Activated CD4-positive, alpha-beta T cell treated with anti-CD3 and anti-CD28 coated beads, Interleukin-2, amount 10 ng/mL, durations not matched to agents 7 days and 5 days (primary cell): Measurements from ENCODE around the gene UBL4A. TPM values are rescaled to one million over a fixed set of nuclear protein-coding genes. Genes with fewer than 3 reads are reported as not detected.

Experiments
- CTCF ChIA-PET: fragments of 350-600 bp; sonication (Branson Sonifier 250); formaldehyde crosslinking; loops from one replicate; lab custom pipeline; 2021; ENCODE audit warnings: antibody characterized with exemption; lab: Charles Lee
- POLR2A ChIA-PET: fragments of 350-600 bp; sonication (Branson Sonifier 250); formaldehyde crosslinking; loops from one replicate; lab custom pipeline; 2021; ENCODE audit warnings: antibody characterized with exemption; lab: Charles Lee
- DNase-seq: peaks from one replicate; pipeline ENCODE4 v3.0.0-alpha.2; 2020
- H3K27ac Mint-ChIP-seq: one replicate; pipeline ENCODE4 v1.8.0; 2021; ENCODE audit warnings: mild to moderate bottlenecking, moderate library complexity, mixed read lengths
- H3K27me3 Mint-ChIP-seq: one replicate; pipeline ENCODE4 v1.8.0; 2021; ENCODE audit warnings: mixed read lengths
- H3K36me3 Mint-ChIP-seq: one replicate; pipeline ENCODE4 v1.8.0; 2021; ENCODE audit warnings: low read depth, mixed read lengths
- H3K4me1 Mint-ChIP-seq: one replicate; pipeline ENCODE4 v1.8.0; 2021; ENCODE audit warnings: mixed read lengths
- H3K4me3 Mint-ChIP-seq: one replicate; pipeline ENCODE4 v1.8.0; 2021; ENCODE audit warnings: mild to moderate bottlenecking, moderate library complexity, mixed read lengths
- H3K9me3 Mint-ChIP-seq: one replicate; pipeline ENCODE4 v1.8.0; 2021; ENCODE audit warnings: mixed read lengths
- total RNA-seq, 2 experiments: library from RNA; stranded (reverse); gene quantifications; one replicate each; pipeline ENCODE4 v1.2.3, GENCODE V29; 2021

The UBL4A gene
- total RNA-seq, 2 experiments from 2014 or later, result 46.4 to 47.3 TPM

DNA sequence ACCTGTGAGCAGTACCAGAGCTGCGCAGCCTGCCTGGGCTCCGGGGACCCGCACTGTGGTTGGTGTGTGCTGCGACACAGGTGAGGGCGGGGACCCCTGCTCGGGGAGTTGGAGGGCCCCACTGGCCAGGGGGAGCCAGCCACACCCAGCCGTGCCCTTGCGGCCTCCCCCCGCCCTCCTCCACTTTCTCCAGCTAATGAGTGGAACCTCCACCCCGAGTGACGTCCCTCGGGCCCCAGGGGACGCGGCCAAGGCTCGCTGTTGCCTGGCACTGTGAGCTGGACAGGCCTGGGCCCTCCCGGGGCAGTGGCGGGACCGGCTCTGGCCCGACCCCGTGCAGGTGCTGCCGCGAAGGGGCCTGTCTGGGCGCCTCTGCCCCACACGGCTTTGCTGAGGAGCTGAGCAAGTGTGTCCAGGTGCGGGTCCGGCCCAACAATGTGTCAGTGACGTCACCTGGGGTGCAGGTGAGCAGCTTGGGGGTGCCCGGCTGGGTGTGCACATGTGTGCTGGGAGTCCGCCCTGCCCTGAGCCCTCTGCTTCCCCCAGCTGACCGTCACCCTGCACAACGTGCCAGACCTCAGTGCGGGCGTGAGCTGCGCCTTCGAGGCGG lies 22.7 kb downstream of the UBL4A start:
- CTCF ChIA-PET, result interaction anchor here (1.0 kb wide), 1 partner anchor 11 kb away, joined by 6 read pairs; no protein-coding TSS in a partner anchor
- H3K9me3 Mint-ChIP-seq, result no peaks in the 10 kb centered on the region

DNA sequence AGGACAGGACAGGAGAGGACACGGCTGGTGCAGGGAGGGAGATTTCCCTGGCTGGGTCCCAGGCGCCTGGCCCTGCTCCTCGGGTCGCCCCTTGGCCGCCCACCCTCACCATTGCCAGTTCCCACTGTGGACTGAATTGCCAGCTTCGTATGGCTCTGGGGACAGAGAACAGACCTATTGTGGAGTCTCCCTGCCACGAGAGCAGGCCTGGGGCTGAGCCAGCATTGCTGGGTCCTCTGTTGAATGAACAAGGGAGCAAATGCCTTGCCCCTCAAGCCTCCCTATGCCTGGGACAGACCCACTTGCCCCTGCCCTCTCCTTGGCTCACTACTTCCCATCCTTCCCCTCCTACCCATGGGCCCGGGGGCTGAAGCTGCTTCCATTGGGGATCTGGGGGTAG lies 24.0 kb downstream of the UBL4A start:
- POLR2A ChIA-PET, result no interaction called here
- Mint-ChIP-seq H3K27me3 (no peaks in the 10 kb centered on the region), H3K9me3 (no peaks in the 10 kb centered on the region), H3K4me1 (peaks cover 6% of the 10 kb centered on the region), H3K4me3 (no peak overlapping the region), H3K36me3 (no peaks in the 10 kb centered on the region), H3K27ac (no peak overlapping the region)
- CTCF ChIA-PET, result interaction anchor here (0.8 to 1.2 kb wide), 2 partner anchors 10 to 18 kb away, joined by 3 to 4 read pairs; no protein-coding TSS in a partner anchor
- no peak for DNase-seq

More for the DNA sequence above, 22.7 kb downstream of the UBL4A start:
- DNase-seq, result no peak
- POLR2A ChIA-PET, result interaction anchor here (0.5 kb wide), 1 partner anchor 37 kb away, joined by 3 read pairs; no protein-coding TSS in a partner anchor
- Mint-ChIP-seq H3K27me3 (no peaks in the 10 kb centered on the region), H3K4me1 (peaks cover 4% of the 10 kb centered on the region), H3K27ac (no peak overlapping the region), H3K36me3 (no peaks in the 10 kb centered on the region), H3K4me3 (no peak overlapping the region)

DNA sequence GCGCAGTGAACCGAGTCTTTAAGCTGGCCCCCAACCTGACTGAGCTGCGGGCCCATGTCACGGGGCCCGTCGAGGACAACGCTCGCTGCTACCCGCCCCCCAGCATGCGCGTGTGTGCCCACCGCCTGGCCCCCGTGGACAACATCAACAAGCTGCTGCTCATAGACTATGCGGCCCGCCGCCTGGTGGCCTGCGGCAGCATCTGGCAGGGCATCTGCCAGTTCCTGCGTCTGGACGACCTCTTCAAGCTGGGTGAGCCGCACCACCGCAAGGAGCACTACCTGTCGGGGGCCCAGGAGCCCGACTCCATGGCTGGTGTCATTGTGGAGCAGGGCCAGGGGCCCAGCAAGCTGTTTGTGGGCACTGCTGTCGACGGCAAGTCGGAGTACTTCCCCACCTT lies 26.1 kb downstream of the UBL4A start:
- H3K4me3 Mint-ChIP-seq, result no peak overlapping the region
- POLR2A ChIA-PET, result no interaction called here

DNA sequence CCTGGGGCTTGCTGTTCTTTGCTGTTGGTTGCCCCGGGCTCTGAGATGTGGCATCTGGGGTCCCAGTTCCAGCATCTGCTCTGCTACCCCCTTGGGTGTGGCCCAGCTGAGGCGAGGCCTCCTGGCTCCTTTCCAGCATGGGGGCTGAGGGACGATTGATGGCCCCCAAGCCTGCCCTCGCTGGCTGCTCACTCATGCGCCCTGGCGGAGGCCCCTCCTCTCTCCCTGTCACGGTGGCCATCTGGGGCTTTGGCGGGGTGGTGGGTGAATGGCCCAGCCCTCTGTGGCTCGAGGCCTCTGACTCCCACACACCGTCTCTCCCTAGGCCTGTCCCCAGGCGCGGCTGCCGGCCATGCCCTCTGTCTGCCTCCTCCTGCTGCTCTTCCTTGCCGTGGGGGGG lies 26.6 kb downstream of the UBL4A start:
- ChIA-PET CTCF (interaction anchor here (0.9 kb wide), 1 partner anchor 61 kb away, joined by 3 read pairs; the partner anchor contains the start of gene RPL10), POLR2A (no interaction called here)
- Mint-ChIP-seq H3K27ac (no peak overlapping the region), H3K4me3 (peak overlapping the region; percentile 76), H3K4me1 (peaks cover 9% of the 10 kb centered on the region), H3K9me3 (no peaks in the 10 kb centered on the region), H3K27me3 (no peaks in the 10 kb centered on the region), H3K36me3 (no peaks in the 10 kb centered on the region)
- DNase-seq, result no peak

More for the DNA sequence above, 26.1 kb downstream of the UBL4A start:
- CTCF ChIA-PET, result no interaction called here
- no peak for DNase-seq
- H3K4me1 Mint-ChIP-seq, result peaks cover 9% of the 10 kb centered on the region
- H3K27me3 Mint-ChIP-seq, result no peaks in the 10 kb centered on the region
- no peaks in the 10 kb centered on the region for H3K36me3 Mint-ChIP-seq
- no peak overlapping the region for H3K27ac Mint-ChIP-seq
- no peaks in the 10 kb centered on the region for H3K9me3 Mint-ChIP-seq

DNA sequence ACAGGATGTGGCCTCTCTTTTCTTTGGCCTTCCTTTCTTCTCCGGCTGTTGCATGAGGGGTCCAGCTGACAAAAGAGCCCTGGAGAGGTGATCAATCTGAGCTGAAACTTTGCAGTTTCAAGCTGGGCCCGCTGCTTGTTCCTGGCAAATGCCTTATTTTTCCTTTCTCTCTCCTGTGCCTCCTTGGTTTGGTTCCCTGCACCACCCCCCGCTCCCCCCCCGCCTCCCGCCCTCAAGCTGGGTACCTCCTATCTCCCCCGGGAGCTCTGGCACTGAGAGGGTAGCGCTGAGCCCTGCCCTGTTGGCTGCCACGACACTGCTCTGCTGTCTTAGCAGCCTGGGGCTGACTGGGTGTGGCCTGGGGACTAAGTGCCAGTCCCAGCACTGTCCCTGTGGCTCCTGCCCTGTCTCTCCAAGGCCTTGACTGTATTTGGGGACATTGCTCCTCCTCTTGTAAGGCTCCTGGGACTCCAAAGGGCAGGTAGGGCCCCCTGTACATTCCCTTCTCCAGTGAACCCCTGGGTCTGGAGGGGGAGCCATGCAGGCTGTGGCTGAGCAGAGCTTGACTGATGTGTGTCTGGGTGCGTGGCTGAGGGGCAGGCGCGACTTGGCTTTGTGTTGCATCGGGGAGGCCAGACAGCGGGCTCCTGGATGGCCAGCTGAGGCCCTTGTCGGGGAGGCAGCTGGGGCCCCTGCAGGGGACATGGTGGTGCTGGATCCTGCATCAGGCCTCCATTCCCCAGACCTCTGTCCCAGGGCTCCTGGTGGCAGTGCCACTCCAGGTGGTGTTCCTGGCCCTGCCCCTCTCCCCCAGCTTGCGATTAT lies 27.2 kb downstream of the UBL4A start:
- DNase-seq, result no peak
- ChIA-PET CTCF (interaction anchor here (0.9 kb wide), 2 partner anchors 26 to 60 kb away, joined by 3 to 4 read pairs; partner anchors contain the start of gene RPL10), POLR2A (no interaction called here)
- Mint-ChIP-seq H3K27ac (peak overlapping the region; percentile 82), H3K4me3 (peak overlapping the region; percentile 76), H3K27me3 (no peaks in the 10 kb centered on the region), H3K4me1 (peaks cover 9% of the 10 kb centered on the region), H3K36me3 (no peaks in the 10 kb centered on the region), H3K9me3 (no peaks in the 10 kb centered on the region)

DNA sequence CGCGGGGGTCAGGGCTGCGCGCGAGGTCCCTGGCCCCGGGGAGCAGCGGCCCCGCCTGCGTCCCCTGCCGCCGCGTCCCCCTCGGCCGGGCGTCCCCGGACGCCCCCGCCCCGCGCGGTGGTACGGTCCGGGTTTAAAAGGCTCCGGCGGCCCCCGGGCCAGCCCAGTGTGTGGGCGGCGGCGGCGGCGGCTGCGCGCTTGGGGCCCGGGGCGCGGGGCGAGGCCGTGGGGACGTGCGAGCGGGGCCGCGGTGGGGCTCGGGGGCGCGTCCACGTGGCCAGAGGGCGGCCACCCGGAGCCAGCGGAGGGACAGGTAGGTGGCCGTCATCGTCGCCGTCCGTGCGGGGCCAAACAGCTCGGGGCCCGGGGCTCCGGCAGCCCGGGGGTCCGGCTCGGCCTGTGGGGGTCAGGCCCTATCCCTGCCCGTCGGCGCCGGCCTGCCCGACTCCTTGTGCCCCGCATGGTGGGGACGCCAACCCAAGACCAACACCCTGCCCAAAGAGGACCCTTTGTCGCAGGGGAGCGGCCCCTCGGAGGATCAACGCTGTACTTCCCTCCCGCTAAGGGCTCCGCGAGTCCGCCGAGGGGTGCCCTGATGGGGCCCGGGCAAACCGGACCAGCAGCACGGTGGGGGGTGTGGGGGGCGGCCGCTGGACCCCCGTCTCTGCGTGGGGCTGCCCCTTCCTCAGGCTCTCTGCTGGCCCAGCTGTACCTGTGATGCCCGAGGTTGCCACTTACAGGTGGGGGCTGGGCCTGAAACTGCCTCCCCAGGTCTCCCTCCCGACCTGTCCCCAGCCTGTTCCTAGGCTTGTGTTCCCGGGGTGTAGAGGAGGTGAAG lies 28.1 kb downstream of the UBL4A start, which contains the start of gene PLXNA3:
Gene PLXNA3, plus strand, starts transcription at position 166 of the 838 bp plus-strand sequence. CDS start 1,903 bp downstream, outside the sequence.
- Mint-ChIP-seq H3K9me3 (no peaks in the 10 kb centered on the region), H3K4me3 (peak within 1 kb of the TSS; percentile 90)
- CTCF ChIA-PET, result interaction anchor here (0.6 to 0.9 kb wide), 3 partner anchors 27 to 76 kb away, joined by 3 to 4 read pairs (median 3); partner anchors contain the start of gene RPL10

DNA sequence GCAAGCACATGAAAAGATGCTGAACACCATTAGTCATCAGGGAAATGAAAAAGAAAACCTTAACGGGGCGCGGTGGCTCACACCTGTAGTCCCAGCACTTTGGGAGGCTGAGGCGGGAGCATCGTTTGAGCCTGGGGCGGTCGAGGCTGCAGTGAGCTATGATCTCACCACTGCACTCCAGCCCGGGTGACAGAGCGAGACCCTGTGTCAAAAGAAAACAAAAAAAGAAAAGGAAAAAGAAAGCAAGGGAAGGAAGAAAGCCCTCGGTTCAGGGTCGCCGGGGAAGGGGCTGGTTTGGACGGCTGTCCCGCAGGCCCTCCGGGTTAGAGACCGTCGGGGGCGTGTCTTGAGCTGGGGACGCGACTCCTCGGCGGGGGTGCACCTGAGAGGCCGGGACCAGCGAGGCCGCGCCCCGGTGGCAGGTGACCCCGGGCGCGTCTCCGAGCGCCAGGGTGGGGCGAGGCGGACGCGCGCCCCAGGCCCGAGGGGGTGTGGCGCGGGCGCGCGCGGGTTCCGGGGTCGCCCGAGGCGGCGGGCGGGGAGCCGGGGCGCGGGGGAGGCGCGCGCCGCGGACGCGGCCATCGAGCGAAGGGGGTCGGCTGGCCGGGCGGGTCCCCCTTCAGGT lies 28.8 kb downstream of the UBL4A start:
- peak; percentile 48 for DNase-seq
- Mint-ChIP-seq H3K36me3 (peaks cover 2% of the 10 kb centered on the region), H3K9me3 (no peaks in the 10 kb centered on the region), H3K27me3 (no peaks in the 10 kb centered on the region), H3K4me3 (peak overlapping the region; percentile 90), H3K4me1 (peaks cover 9% of the 10 kb centered on the region), H3K27ac (peak overlapping the region; percentile 92)
- POLR2A ChIA-PET, result no interaction called here
- CTCF ChIA-PET, result interaction anchor here (0.6 kb wide), 1 partner anchor 77 kb away, joined by 3 read pairs; no protein-coding TSS in a partner anchor

More for the DNA sequence above, 28.1 kb downstream of the UBL4A start, which contains the start of gene PLXNA3:
- Mint-ChIP-seq H3K27ac (peak within 1 kb of the TSS; percentile 92), H3K27me3 (no peaks in the 10 kb centered on the region), H3K4me1 (peaks cover 9% of the 10 kb centered on the region), H3K36me3 (no peaks in the 10 kb centered on the region)
- POLR2A ChIA-PET, result no interaction called here
- DNase-seq, result peak; percentile 50

DNA sequence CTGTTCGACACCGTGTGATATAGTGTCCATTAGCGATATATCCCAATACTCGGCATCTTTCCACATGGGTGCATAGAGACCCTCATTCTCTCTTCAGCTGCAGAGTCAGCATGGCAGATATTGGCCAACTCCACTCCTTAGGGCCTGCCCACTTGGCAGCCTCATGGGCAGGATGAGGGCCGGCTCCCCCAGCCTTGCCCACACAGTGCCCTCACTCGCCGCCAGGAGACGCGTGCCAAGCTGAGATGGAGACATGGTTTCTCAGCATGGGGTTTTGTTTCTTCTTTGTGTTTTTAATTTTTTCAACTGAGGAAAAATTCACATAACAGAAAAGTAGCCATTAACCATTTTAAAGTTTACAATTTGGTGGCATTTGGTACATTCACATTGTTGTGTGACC lies 33.6 kb downstream of the UBL4A start:
- Mint-ChIP-seq H3K27ac (no peak overlapping the region), H3K4me1 (peaks cover 5% of the 10 kb centered on the region), H3K36me3 (peaks cover 4% of the 10 kb centered on the region), H3K4me3 (no peak overlapping the region), H3K9me3 (no peaks in the 10 kb centered on the region), H3K27me3 (no peaks in the 10 kb centered on the region)
- no peak for DNase-seq
- CTCF ChIA-PET, result interaction anchor here (0.7 to 1.5 kb wide), 3 partner anchors 9 to 412 kb away, joined by 3 to 6 read pairs (median 3); no protein-coding TSS in a partner anchor
- POLR2A ChIA-PET, result no interaction called here

DNA sequence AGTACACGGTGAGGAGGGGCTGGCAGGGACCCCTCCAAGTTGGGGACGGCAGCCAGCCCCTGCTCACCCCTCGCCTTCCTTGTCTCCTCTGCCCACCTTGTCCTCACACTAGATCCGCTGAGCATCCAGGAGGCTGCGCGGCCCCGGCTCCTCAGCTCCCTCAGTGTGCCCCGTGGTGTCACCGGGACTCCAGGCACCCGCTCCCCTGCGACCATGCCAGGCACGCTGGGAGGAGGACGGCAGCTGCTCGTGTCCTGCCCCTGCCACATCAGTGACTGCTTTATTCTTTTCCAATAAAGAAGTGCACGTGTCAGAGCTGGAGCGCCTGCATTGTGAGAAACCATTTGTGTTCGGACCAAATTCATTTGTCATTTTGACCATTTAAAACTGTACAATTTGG lies 36.1 kb downstream of the UBL4A start:
- Mint-ChIP-seq H3K9me3 (no peaks in the 10 kb centered on the region), H3K4me1 (peaks cover 2% of the 10 kb centered on the region), H3K27ac (no peak overlapping the region), H3K4me3 (no peak overlapping the region), H3K27me3 (no peaks in the 10 kb centered on the region), H3K36me3 (peaks cover 9% of the 10 kb centered on the region)
- POLR2A ChIA-PET, result no interaction called here
- DNase-seq, result no peak
- CTCF ChIA-PET, result interaction anchor here (0.9 to 1.5 kb wide), 2 partner anchors 9 to 22 kb away, joined by 3 read pairs; no protein-coding TSS in a partner anchor

DNA sequence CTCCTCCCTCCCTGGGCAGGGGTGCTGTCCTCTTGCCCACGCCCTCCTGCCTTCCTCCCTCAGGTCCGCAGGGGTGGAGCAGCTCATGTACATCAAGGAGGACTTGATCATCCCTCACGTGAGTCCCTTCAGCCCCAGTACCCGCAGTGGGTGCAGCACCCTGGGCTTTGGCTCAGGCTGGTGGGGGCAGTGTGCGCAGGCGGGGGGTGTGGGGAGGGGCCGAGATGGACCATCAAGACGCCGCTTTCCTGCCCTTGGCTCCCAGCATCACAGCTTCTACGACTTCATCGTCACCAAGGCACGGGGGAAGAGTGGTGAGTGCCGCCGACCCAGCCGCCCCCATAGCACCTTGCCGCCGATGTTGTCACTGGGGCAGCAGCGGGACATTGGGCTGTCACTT lies 36.8 kb downstream of the UBL4A start:
- H3K27me3 Mint-ChIP-seq, result no peaks in the 10 kb centered on the region
- CTCF ChIA-PET, result interaction anchor here (0.5 to 1.5 kb wide), 2 partner anchors 23 to 381 kb away, joined by 3 to 4 read pairs; no protein-coding TSS in a partner anchor
- H3K4me1 Mint-ChIP-seq, result peaks cover 2% of the 10 kb centered on the region
- no peak for DNase-seq
- H3K36me3 Mint-ChIP-seq, result peaks cover 9% of the 10 kb centered on the region
- H3K4me3 Mint-ChIP-seq, result no peak overlapping the region
- POLR2A ChIA-PET, result no interaction called here
- no peaks in the 10 kb centered on the region for H3K9me3 Mint-ChIP-seq
- no peak overlapping the region for H3K27ac Mint-ChIP-seq

DNA sequence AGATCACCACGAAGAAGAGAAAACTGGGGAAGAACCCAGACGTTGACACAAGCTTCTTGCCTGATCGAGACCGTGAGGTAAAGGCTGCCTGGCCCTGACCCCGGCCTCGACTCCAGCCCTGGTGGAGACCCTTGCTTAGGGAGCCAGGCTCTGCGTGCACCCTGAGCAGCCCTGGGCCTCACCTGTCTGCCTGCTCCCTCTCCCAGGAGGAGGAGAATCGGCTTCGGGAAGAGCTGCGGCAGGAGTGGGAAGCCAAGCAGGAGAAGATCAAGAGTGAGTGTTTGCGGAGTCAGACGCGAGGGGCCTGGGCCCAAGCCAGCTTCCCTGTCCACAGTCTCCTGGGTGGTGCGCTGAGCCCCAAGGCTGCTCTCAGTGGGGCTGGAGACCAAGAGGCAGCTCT lies 37.9 kb downstream of the UBL4A start:
- ChIA-PET CTCF (no interaction called here), POLR2A (no interaction called here)
- H3K9me3 Mint-ChIP-seq, result no peaks in the 10 kb centered on the region
- peaks cover 4% of the 10 kb centered on the region for H3K4me1 Mint-ChIP-seq
- no peak overlapping the region for H3K4me3 Mint-ChIP-seq
- DNase-seq, result no peak
- H3K27me3 Mint-ChIP-seq, result no peaks in the 10 kb centered on the region
- H3K27ac Mint-ChIP-seq, result no peak overlapping the region
- peaks cover 9% of the 10 kb centered on the region for H3K36me3 Mint-ChIP-seq
